ENCODE data around the gene ADAMTSL1.
"Not testable (repeated sequence)": the region's sequence is repeated elsewhere in the genome, so short reads cannot be mapped to it uniquely, and the experiment has no call there.

The ADAMTSL1 gene

GRCh38 chr9:18826248-18826647 lies 352.3 kb downstream of the ADAMTSL1 start:
- DNase-seq = no peak

GRCh38 chr9:18829066-18829465 lies 355.1 kb downstream of the ADAMTSL1 start:
- no peak for DNase-seq

- DNase-seq = no peak
These were observed 355.9 kb downstream of the ADAMTSL1 start for GRCh38 chr9:18829873-18830272.

- no peak for DNase-seq
These were observed 360.9 kb downstream of the ADAMTSL1 start for GRCh38 chr9:18834740-18835361.

- no peak for DNase-seq
These were observed 363.4 kb downstream of the ADAMTSL1 start for GRCh38 chr9:18837402-18837801.

- no peak for DNase-seq
These were observed 373.8 kb downstream of the ADAMTSL1 start for GRCh38 chr9:18847576-18848275.

GRCh38 chr9:18848657-18849056 lies 374.7 kb downstream of the ADAMTSL1 start:
- no peak for DNase-seq

- DNase-seq = no peak
These were observed 375.3 kb downstream of the ADAMTSL1 start for GRCh38 chr9:18849270-18849669.

GRCh38 chr9:18849890-18850677 lies 376.1 kb downstream of the ADAMTSL1 start:
- no peak for DNase-seq

- no peak for DNase-seq
These were observed 377.3 kb downstream of the ADAMTSL1 start for GRCh38 chr9:18851069-18851795.

- no peak for DNase-seq
These were observed 381.7 kb downstream of the ADAMTSL1 start for GRCh38 chr9:18855656-18856055.

- DNase-seq = no peak
These were observed 383.4 kb downstream of the ADAMTSL1 start for GRCh38 chr9:18857334-18857733.

- no peak for DNase-seq
These were observed 383.8 kb downstream of the ADAMTSL1 start for GRCh38 chr9:18857769-18858168.

GRCh38 chr9:18861609-18862544 lies 387.9 kb downstream of the ADAMTSL1 start:
- DNase-seq = no peak

- no peak for DNase-seq
These were observed 389.8 kb downstream of the ADAMTSL1 start for GRCh38 chr9:18863791-18864190.

- DNase-seq = no peak
These were observed 390.6 kb downstream of the ADAMTSL1 start for GRCh38 chr9:18864516-18864915.

GRCh38 chr9:18865542-18865941 lies 391.6 kb downstream of the ADAMTSL1 start:
- DNase-seq = no peak

- no peak for DNase-seq
These were observed 392.3 kb downstream of the ADAMTSL1 start for GRCh38 chr9:18866121-18866831.

- no peak for DNase-seq
These were observed 395.8 kb downstream of the ADAMTSL1 start for GRCh38 chr9:18869725-18870124.

GRCh38 chr9:18874069-18874468 lies 400.1 kb downstream of the ADAMTSL1 start:
- no peak for DNase-seq

- DNase-seq = not testable (repeated sequence)
These were observed 401.0 kb downstream of the ADAMTSL1 start for GRCh38 chr9:18874990-18875389.

Measured in activated CD4-positive, alpha-beta T cell treated with anti-CD3 and anti-CD28 coated beads for 48 hours (primary cell).